LoVo (cell line): ENCODE results near the gene FOXP2.
"Not testable (repeated sequence)": the region's sequence is repeated elsewhere in the genome, so short reads cannot be mapped to it uniquely, and the experiment has no call there.

Experiments
- DNase-seq: peaks from one replicate; pipeline ENCODE4 v3.0.0-alpha.2; 2016; ENCODE audit warnings: low spot score

FOXP2 gene

GRCh38 chr7:114588506-114588905, 173.9 kb downstream of the FOXP2 start:
- DNase-seq: no peak

DNA sequence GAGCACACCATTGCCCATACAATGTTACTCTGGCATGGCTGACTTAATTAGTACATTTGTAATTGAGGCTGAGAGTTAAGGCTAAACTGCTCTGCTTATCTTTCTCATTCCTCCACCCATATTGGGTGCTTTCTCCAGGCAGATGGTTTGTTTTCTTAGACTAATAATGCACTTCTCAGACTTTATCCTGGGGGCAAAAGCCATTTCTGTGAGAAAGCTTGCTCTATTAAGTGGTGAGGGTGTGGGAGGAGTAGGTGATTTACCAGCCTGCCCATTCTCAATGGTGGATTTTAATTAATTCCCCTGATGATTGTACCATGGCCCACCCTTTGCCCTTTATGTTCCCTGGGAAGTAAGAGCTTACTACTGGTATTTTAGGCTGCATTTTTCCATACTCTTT, 174.8 kb downstream of the FOXP2 start:
- DNase-seq: no peak

GRCh38 chr7:114590298-114590697, 175.7 kb downstream of the FOXP2 start:
- no peak for DNase-seq

GRCh38 chr7:114598946-114599345, 184.3 kb downstream of the FOXP2 start:
- DNase-seq: no peak

DNA sequence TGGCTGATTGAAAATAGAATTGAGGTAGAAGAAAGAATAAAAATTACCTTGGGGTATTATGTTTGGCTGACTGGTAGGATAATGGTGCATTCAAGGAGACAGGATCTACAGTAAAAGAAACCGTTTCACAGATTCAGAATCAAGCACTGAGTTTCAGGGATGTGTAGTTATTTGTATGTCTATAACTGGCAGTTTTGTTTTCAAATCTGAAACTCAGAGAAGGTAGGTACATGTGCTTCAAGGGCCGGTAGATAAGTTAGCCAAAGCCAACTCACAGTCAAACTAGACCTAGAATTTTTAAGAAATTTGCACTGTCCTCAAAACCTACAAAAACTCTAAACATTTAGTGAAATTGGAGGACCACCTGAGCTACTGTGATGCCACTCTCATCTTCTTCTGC, 191.5 kb downstream of the FOXP2 start:
- no peak for DNase-seq

DNA sequence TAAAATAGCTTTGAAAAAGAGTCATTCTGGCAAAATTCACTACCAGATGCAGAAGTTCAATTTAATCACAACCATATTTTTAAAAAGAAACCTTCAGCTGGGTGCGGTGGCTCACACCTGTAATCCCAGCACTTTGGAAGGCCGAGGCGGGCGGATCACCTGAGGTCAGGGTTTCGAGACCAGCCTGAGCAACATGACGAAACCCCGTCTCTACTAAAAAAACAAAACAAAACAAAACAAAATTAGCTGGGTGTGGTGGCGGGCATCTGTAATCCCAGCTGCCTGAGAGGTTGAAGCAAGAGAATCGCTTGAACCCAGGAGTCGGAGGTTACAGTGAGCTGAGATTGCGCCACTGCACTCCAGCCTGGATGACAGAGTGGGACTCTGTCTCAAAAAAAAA, 194.2 kb downstream of the FOXP2 start:
- not testable (repeated sequence) for DNase-seq

DNA sequence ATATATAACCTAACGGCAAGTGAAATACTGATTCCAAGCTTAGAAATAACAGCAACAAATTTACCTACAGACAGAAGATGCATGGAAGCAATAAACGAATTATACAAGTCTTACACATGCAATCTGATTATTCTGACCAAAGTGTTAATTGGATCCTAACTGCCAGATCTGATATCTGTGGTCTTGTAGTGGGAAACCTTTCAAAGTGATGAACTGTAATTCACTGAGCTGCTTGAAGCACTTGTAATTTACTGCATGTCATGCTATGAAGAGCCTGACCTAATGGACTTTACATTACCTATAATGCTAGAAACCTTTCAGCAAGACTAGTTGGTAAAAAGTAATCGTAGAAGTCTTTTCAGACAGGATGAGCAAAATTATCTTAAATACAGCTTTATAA, 205.6 kb downstream of the FOXP2 start:
- DNase-seq: no peak

DNA sequence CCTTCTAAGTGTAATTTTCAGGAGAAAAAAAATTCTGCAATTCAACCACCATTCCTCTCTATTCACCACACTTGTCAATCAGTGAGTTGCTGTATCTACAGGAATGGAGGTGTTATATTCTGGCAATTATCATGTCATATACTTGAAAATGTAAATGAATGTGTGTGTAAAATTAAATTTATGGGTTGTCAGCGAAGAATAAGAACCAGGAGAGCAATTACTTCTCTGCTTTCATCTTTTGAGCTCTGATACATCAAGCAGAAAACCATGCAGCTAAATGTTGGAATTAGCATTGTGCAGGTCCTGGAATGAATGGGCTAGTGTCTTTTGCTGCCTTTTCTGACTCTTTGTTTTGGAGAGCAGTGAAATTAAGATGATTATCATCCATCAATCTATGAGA, 207.6 kb downstream of the FOXP2 start:
- no peak for DNase-seq

GRCh38 chr7:114623146-114623545, 208.5 kb downstream of the FOXP2 start:
- DNase-seq: no peak

DNA sequence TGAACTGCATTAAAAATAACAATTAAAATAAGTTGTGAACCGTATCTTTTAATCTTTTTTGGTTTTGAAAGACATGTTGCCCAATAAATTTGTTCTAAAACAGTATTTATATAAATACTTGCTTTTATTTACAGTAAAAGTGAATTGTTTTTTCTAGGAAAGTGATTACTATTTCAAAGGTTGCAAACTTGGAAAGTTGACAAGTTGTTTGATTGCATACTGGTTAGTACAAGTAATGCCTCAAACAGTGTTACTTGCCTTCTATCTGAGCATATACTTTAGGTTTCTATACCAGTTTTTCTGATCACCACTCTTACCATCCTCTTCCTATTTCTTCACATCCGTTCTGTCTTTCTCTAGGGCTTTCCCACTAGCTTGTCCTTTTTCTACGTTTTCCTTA, 212.6 kb downstream of the FOXP2 start:
- DNase-seq: no peak

DNA sequence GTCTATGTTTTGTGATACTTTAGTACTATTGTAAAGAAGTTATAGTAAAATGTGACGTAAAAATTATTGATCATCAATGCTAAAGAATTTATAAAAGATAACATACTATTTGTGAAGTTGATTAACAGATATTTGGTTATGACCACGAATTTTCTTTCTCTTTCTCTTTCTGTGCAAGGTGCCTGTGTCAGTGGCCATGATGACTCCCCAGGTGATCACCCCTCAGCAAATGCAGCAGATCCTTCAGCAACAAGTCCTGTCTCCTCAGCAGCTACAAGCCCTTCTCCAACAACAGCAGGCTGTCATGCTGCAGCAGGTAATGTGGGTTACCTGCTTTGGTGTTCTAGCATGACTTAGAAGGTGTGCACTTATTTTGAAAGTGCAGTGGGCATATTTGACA, 213.7 kb downstream of the FOXP2 start:
- no peak for DNase-seq

GRCh38 chr7:114629762-114630161, 215.1 kb downstream of the FOXP2 start:
- no peak for DNase-seq

DNA sequence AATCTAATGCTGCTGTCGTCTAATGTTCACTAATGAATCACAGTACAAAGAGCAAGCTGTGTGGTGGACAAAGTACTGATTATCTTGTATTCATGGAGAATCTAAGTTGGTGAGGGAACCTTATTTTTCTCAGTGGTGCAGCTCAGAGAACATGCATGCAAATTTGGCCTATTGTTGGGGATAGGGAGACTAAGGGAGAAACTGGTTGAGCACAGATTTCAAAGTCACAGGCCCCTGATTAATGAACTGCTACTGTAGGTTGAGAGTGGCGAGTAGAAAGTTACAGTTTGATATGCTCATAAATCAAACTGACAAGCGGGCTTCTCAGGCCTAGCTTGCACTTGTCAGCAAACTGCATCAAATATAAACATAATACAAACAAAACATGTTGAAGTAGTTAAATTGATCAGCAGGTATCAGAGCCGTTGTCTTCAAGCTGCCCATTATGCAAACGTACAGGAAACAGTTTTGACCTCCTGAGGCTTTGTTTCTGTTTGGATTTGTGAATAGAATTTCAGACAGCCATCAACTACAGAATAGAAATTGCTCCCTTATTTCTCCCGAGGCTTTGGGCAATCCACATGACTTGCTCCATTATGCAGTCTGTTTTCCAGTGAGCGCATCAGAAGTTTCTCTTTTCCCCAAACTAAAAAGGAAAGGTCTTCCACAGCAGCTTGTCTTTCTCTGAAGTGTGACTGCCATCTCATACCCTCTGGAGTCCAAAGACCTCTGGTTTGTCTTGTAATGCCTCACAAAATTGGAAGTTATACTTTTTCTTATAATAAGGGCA, 215.8 kb downstream of the FOXP2 start:
- DNase-seq: no peak

DNA sequence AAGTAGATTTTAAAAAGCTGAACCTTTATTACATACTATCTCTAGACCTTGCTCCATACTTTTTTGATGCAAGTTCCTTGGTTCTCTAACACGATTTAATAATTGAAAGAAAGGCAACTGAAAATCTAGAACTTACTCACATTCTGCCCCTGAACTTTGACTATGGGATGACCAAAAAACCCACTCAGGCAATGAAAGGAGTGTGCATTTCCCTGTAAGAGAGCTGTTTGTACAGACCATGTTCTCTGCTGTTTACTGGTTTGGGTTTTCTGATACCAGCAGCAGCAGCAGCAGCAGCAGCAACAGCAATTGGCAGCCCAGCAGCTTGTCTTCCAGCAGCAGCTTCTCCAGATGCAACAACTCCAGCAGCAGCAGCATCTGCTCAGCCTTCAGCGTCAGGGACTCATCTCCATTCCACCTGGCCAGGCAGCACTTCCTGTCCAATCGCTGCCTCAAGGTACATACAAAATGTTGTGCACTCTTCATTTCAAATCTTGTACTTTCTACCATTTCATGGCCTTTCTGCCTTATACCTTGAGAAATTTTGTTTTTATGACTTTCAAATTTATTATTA, 216.7 kb downstream of the FOXP2 start:
- no peak for DNase-seq

DNA sequence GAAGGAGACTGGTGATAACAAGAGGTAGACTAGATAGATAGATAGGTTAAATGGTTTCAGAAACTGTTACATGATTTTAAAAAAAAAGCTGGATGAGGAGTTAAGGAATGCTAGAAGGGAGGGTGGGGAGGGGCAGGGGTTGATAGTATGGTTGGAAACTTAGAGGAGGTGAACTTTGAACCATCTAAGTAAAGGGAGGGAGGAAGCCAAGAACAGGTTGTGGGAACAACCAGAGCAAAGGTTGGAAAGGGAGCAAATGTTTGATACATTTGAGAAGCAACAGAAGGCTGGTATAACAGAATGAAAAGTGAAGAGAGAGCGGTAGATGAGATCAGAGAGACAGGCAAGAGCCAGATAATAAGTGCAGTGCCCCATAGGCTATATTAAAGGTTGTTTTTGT, 224.8 kb downstream of the FOXP2 start:
- DNase-seq: no peak

- no peak for DNase-seq
These were observed 229.8 kb downstream of the FOXP2 start for GRCh38 chr7:114644455-114644854.

GRCh38 chr7:114645451-114645850, 230.8 kb downstream of the FOXP2 start:
- no peak for DNase-seq

GRCh38 chr7:114647518-114647917, 232.9 kb downstream of the FOXP2 start:
- DNase-seq: no peak

- DNase-seq: no peak
These were observed 233.5 kb downstream of the FOXP2 start for GRCh38 chr7:114648117-114648516.

DNA sequence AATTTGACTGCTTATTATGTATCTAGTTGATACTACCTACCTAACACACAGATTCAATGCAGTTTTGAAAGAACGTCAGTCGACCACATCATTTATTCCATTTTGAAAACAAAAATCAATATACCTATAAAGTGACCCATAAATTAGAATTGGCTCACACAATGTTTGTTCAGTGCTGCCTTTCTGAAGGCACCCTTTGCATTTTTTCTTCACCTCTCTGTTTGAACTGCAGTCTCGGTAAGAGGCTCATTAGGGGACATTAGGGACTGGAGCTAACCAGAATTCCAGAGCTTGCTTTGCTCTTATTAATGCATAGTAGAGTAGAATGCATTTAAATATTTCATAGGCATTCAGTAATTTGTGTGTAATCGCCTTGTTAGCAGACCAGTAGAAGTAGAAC, 234.1 kb downstream of the FOXP2 start:
- DNase-seq: no peak

DNA sequence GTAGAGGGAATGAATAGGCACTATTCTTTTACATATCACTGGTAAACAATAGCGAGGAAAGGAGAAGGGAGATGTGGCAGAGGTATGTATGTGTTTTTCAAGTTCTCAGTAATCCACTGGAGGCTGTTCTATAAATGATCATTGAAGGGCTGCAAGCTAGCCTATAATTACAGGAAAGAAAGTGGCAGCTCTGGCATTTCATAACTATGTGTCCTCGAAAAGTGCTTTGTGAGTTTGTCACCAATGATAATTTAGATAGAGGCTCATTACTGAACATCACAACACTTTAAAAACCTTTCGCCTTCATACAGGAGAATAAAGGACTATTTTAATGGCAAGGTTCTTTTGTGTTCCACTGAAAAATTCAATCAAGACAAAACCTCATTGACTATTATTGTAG, 235.1 kb downstream of the FOXP2 start:
- DNase-seq: no peak

DNA sequence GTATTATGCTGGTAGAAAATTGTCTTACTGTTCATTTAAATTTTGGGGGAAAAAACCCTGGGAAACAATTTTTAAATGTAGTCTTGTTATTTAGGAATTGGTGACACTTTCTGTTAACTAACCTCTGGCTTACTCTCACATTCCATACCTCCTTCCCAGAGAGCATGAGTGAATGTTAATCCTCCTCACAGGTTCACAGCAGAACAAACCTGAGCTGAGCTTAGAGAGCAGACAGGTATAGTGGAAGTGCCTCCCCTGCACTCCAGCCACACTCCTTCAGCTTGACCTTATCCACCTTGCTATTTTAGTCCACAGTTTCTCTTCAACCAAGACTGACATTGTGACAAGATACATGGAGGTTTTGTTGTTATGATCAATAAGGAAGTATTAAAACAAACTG, 235.9 kb downstream of the FOXP2 start:
- no peak for DNase-seq

- DNase-seq: no peak
These were observed 237.4 kb downstream of the FOXP2 start for GRCh38 chr7:114652041-114652440.
